HUDEP-2 (cell line): ENCODE results near the gene HOXD8.

ENCODE experiments used
- DNase-seq, 76 experiments: peaks; one replicate each; lab custom pipeline; 2025; ENCODE audit not compliant: unreplicated experiment in 76 of 76; lab: John Stamatoyannopoulos, UW

HOXD8 gene

DNA sequence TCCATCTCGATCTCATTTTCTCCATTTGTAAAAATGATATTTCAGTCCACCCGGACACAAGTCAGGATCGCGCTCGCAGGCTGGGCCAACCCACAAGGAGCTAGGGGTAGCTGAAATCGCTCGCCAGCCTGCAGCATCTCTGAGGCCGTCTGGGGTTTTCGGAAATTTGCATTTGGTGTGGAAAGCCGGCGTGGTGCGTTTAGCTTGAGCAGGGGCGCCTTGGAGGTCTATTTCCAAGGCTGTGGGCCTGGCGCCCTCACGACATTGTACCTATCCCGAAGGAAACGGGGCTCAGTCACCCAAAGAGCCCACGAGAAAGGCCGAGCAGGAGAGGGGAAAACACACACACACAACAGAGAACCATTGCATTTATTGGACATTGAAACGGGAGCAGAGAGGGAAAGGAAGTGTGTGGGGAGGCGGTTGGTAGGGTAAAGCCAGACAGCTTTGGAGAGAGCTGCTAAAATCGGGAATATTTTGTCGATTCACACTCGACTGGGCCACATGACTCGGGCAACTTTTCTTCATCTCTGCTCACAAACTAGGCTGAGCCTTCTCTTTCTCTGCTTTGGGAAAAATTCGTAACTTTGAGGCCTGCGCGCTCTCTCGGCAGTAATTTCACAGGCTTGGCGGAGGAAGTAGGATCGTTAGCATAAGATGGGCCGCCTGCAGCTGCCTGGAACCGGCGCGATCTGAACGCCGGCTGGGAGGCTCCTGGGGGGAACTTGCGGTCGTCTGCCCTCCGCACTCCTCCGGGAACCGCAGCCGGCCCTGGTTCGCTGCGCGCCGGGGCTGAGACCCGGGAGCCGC is 1.1 kb upstream of the HOXD8 start:
- no peak for DNase-seq

DNA sequence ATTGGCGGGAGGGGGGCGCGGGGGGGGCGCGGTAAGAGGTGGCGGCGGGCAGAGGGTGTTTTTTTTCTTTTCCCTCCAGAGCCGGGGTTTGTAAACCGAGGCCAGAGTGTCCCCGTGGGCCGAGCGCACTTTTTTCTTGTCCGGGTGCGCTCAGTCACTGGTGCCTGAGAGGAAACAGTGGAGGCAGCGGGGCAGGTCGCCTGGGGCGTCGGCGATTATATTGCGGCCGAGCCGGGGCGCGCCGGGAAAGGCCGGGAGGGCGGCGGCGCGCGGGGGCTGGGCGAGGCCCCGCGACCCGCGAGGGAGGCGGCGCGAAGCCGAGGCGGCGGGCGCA is 275 bp downstream of the HOXD8 start:
- DNase-seq = peak in 1 of 76 experiments; percentile 19

DNA sequence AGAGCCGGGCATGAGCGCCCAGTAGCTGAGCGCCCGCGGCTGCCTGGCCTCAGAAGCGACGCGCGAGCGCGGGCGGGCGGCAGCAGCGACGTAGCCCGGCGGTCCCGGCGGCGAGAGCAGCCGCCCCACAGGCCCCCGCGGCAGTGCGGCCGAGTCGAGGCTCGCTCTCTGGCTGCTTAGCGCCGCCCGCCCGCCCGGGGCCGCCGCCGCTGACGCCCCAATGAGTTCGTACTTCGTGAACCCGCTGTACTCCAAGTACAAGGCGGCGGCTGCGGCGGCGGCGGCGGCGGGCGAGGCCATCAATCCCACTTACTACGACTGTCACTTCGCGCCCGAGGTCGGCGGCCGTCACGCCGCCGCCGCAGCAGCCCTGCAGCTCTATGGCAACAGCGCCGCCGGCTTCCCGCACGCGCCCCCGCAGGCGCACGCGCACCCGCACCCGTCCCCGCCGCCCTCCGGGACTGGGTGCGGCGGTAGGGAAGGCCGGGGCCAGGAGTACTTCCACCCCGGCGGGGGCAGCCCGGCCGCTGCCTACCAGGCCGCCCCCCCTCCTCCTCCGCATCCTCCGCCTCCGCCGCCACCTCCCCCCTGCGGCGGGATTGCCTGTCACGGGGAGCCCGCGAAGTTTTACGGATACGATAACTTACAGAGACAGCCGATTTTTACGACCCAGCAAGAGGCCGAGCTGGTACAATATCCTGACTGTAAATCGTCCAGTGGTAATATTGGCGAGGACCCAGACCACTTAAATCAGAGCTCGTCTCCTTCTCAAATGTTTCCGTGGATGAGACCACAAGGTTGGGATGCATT is 847 bp downstream of the HOXD8 start:
- DNase-seq = peak in 2 of 76 experiments; percentile 9

DNA sequence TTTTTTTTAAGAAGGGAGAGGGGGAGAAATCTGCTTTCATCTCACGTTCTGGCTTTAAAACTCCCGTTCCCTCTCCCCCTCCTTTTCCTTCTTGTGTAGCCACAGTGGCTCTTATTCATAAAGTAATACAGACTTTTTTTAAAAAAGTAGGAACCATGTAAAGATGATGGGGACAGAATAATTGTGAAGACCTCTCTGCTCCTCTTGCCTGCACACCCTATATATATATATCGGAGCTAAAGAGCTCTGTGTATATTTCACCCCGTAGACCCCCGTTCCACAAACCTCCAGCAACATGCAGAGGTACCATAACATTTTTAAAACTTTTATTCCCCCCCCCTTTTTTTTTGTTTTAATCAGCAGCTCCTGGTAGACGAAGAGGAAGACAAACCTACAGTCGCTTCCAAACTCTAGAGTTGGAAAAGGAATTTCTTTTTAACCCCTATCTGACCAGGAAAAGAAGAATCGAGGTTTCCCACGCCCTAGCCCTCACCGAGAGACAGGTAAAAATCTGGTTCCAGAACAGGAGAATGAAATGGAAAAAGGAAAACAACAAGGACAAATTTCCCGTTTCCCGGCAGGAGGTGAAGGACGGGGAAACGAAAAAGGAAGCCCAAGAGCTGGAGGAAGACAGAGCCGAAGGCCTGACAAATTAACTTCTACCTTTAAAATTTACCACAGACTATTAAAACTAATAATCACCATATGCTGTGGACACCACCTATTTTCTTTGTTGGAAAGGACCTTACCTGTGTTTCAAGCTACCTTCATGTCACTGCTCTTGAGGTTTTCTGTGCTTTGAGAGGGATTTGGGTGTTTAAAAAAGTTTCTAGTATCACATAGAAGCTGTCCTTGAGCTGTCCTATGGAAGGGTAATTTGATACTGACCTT is 1.7 kb downstream of the HOXD8 start:
- DNase-seq = no peak

DNA sequence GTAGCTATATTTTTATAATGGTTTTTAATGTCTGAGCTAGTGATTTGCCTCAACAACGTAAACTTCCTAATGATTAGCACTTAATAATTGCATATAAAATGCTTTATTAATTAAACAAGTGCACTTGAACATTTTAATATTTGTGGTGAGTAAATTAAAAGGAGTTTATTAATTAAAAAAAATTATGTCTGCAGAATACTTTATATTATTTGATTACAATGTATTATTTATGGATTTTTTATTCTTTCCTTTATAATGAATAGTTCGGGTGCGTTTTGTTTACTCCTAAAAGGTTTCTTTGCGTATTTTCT is 2.3 kb downstream of the HOXD8 start:
- DNase-seq = no peak

DNA sequence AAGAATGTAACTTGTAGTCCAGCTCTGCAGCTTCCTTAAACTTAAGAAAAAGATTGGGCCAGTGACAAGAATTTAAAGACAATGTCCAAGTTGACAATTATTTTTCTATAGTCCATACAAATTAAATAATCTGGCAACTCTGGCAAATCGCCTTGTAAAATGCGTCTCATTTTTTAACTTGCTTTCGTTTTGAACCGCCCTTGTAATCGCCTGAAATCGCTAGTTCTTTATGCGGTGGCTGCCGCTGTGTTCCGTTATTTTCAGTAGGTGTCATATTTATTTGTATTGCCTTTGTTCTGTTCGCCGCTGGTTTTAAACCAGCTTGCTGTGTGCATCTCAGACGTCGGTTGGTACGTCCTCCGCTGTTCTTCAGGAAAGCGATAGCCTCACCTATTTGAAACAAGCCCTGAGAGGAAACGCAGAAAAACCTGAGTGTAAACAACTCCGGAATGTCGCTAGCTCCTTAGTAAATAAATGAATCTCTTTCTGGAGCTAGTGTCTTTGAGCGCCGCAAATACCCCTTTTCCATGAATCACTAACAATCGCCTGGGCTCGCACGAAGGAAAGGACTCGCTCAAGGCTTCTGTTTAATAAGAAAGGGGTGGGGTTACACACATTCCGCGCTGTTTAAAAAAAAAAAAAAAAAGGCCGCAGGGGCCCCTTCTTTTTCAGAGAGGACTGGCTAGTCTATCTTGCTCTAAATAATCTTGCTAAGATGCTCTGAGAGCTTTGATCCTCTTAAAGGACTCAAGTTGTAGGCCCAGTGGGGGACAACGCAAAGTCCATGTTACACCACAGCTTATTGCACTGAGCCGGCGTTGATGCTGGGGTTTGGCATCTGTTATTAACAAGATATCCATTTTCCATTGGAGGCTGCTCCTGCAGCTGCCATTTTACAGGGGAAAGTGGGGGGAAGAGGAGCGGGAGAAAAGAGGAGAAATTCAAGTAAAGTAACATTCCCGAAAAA is 3.0 kb downstream of the HOXD8 start:
- no peak for DNase-seq

DNA sequence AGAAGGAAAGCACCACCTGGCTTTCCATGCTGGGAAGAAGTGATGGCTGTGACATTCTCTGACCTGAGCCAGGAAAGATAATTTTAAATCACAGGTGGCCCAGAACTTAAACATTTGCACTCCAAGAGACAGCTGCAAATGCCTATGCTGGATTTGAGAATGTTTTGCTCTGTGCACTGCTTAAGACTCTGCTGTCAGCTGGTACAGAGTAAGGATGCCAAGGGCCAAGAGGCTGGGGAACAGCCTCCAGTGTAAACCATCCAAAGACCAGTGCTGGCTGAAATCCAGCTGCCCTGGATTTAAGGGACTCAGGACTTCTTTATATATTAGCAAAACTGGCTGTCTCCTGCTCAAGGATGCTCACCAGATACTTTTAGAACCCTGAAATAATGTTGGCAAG is 3.9 kb downstream of the HOXD8 start:
- DNase-seq = no peak

DNA sequence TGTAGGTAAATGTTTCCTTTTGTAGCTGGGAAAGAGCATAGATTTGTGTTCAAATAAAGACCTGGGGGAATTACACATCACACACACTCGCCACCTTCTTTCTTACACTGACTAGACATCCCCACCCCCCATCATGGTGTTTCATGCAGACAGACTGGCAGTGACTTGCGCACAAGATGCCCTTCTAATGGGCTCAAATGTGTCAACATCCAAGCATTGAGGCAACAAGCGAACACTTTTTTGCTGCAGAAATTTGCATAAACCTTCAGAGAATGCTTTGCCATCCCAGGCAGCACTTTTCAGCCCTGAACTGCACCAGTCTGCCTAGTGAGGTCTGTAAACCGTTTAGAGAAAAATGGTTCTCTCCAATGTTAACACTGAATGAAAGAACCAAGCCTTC is 4.5 kb downstream of the HOXD8 start:
- no peak for DNase-seq

DNA sequence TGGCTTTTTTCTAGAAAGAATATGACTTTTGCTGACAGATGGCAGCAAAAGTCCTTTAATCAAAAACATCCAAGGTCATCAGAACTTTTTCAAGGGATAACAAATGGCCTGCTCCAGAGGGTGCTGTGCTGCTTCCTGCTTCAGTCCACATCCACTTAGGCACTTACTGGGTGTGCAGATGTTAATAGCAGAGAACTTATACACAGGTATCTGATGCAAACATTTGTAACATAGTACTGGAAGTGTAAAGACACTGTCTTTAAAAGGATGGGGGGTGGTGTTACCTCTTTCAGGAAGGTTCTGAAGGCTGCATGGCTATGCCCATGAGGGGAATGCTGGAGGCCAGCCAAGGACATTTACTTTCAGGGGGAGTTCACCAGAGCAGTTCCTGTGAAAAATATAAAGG is 5.5 kb downstream of the HOXD8 start:
- no peak for DNase-seq

DNA sequence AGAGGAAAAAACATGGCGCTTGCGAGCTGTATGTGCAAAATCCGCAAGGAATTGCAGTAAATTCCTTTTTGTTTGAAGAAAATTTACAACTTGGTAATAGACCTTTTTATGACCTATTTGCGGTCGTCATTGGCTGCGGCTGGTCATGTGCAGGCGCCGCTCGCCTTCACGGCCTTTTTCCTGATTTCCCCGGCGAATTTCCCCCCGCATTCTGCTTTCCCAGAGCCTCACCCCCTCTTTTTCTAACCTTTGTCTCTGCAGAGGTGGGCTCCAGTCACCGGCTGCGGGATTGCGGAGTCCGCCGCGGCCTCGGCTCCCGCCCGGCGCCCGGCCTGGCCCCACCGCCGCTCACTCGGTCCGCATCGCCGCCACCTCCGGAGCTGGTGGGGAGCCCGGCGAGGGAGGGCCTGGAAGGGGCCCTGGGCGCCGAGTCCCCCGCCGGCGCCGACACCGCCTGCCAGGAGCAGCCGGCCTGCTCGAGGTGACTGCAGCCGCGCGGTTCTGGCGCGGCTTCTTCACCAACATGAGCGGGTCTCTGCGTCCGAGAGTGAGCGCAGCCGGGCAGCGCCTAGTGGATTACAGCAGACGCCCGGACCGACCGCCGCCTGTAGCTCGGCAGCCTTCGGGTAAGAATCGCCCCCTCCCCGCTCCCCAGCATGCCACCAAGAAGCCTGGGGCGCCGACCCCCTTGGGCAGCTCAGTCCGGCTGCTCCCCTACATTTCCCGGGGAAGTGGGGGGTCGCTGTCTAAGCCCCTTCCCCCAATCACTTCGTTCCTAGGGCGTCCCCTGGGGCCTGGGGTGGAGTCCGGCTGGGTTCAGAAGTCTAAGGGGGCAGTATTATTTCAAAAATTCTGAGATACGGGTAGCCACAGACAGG is 7.1 kb downstream of the HOXD8 start:
- no peak for DNase-seq

DNA sequence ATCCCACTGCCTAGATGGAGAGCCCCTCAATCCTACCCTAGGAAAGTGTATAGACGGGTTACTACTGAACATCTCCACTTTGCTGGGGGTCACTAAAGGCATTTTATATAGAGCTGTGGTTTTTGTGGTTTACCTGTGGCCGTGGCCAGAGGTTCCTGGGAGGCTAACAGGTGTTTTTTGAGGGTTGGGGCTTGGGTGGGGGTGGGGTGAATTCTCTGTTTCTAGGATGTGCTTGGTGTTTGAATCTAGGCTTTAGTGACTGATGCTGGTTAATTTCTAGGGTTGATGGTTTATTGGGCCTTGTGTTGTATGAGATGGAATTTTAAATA is 7.7 kb downstream of the HOXD8 start:
- DNase-seq = no peak

DNA sequence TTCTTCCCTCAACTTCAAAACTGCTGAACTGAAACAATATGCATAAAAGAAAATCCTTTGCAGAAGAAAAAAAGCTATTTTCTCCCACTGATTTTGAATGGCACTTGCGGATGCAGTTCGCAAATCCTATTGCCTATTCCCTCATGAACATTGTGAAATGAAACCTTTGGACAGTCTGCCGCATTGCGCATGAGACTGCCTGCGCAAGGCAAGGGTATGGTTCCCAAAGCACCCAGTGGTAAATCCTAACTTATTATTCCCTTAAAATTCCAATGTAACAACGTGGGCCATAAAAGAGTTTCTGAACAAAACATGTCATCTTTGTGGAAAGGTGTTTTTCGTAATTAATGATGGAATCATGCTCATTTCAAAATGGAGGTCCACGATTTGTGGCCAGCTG is 8.4 kb downstream of the HOXD8 start:
- no peak for DNase-seq

DNA sequence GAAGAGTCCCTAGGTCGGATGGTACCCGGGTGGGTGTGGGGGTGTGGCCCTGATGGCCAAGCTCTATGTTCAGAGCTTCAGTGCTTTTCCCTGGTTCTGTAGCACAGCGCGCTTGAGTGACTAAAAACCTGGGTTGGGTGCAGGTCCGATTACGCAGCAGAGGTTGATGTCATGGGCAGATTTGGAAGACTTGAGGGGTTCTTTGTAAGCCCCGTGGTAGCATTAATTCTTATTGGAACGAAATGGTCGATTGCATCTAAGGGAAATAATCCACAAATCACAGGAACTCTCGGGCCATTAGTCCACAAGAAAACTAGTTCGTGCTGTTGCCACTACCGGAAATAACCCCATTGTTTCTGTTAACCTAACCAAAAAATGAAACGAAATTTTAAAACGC is 9.0 kb downstream of the HOXD8 start:
- no peak for DNase-seq

DNA sequence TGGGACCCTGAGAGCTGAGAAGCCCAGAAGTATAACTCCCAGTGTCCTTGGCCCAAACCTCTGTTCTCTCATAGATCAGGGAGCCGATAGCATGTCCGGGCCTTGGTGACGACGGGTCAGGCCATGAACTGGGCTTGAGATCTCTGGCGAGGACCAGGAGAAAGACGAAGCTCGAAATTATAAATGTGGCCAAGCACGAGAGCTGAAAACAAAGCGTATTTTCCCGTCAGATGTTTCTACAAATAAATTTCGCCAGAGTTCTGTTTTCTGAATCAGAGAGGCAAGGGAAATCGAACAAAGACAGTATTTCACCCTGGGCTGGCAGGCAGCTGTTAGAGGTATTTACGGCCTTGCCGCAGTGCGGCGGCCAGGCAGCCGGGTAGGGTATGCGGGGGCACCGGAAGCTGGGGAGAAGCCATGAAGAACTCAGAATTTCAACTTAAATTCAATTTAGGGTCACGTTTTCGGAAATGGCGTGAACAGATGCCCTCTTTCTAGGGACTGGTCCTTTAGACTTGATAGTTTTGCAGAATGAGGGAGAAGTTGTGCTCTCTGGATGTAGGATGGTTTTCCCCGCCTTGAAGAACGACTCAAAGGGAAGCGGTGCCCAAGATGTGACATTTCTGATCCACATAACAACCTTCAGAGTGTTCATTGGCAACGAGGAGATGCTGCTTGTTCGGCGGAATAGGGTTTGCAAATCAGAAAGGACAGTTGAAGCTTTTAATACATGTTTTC is 9.6 kb downstream of the HOXD8 start:
- no peak for DNase-seq

DNA sequence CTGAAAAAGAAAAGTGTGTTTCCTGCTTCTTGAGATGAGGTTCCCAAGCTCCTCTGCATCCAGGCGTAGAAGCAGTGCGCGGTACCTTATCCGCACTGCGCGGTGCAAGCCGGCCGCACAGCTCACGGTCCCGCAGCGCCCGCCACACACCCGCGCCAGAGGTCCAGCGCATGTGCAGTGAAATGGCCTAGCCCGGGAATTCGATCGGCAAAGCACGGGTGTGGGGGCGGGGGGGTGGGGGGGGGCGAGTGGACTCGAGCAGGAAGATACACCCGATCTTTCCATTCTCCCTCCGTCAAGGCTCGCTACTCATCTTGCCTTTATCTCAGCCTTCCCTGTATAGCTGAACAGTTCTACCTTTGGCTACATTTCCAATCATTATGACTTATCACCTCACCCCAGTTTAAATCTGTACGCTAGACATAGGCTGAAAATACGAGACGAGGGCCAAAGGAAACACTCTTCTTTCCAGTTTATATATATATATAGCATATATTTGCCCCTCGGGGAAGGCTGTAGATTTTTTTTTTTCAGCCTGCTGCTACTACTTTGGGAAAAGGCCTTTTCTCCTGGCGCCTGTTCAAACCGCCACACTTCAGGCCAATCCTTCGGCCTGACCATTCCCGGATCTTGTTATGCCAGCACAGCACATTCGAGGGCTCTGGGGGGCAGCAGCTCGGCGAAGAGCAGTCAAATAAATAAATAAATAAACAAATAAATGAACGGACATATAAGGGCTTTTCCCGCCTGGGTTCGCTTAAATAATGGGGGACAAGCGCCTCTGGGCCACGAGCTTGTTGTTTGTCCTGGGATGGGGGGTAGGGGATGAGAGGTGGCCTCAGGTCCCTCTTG is 10.4 kb downstream of the HOXD8 start:
- DNase-seq = no peak

DNA sequence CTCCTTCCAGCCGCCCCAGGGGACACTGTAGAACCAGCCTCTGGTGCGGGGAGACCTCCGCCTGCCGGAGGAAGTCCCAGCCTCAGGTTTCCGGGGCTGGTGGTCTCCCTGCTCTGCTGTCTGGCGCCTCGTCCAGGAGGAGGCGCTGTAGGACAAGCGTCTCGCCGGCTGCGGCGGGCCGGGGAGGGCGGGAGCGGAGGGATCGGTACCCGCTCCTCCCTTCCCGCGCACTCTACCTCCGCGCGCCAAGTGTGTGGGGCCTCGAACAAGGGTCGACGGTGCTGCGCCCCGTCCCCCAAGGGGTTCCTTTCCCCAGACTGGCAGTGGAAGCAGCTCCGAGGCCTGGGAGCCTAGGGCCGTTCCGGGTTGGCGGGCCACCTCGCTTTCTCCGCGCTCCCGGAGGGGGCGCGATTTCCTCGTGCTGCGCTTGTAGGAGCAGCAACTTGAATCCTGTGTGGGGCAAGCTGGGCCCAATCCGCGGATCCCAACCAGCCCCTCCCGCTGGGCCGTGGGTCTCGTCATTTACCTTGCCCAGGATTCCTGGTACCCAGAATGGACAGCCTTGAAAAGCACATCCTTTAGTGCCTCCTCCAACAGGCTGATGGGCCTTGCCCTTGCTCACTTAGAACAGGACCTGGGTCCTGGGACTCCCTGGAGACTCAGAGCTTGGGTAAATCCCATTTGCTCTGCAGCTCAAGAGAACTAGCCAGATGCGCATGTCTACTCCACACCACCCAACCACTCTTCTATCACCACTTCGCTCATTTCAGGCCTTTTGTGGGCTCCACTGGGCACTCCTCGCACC is 11.2 kb downstream of the HOXD8 start:
- DNase-seq = peak in 64 of 76 experiments; percentile 5 to 77 (median 47)

DNA sequence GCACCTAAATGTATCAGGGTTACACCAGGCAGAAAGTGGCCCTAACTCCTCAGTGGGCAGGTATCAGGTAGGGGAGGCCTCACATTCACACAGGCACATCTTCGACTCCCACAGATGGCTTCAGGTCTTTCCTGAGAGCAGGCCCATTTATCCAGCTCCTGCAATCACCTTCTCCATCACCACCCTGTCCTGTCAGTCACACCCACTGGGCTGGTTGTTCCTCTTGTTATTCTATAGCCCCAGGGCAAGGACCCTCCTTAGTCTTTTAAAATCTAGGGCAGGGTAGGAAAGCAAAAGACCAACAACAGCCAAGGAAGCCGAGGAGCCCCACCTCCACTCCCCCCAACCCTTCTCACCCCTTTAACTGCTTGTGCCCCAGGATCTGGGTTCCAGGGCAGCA is 12.8 kb downstream of the HOXD8 start:
- DNase-seq = no peak
